ENCODE results near the gene MTERF4.

The MTERF4 gene

DNA sequence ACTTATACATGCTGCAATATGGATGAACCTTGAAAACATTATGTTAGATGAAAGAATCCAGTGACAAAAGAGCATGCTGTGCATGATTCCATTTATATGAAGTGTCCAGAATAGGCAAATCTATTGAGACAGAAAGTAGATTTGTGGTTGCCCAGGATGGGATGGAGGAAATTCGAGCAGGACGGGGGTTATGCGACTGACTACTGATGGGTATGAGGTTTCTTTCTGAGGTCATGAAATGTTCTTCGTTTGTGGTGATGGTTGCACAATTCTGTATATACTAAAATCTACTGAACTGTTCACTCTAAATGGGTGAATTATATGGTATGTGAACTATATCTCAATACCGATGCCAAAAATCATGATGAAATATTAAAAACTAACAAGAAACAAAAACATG, 18.9 kb upstream of the MTERF4 start:
- no peak for DNase-seq (ENCODE audit: low read depth)
- TF ChIP-seq, protein P1, sequence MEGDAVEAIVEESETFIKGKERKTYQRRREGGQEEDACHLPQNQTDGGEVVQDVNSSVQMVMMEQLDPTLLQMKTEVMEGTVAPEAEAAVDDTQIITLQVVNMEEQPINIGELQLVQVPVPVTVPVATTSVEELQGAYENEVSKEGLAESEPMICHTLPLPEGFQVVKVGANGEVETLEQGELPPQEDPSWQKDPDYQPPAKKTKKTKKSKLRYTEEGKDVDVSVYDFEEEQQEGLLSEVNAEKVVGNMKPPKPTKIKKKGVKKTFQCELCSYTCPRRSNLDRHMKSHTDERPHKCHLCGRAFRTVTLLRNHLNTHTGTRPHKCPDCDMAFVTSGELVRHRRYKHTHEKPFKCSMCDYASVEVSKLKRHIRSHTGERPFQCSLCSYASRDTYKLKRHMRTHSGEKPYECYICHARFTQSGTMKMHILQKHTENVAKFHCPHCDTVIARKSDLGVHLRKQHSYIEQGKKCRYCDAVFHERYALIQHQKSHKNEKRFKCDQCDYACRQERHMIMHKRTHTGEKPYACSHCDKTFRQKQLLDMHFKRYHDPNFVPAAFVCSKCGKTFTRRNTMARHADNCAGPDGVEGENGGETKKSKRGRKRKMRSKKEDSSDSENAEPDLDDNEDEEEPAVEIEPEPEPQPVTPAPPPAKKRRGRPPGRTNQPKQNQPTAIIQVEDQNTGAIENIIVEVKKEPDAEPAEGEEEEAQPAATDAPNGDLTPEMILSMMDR (IDR thresholded peaks at IDR 0.05; ENCODE audit: control insufficient read depth, extremely low read depth, insufficient read depth): no peak
- H3K4me3 ChIP-seq (ENCODE audit: low read depth, low read length): no peak overlapping the region

DNA sequence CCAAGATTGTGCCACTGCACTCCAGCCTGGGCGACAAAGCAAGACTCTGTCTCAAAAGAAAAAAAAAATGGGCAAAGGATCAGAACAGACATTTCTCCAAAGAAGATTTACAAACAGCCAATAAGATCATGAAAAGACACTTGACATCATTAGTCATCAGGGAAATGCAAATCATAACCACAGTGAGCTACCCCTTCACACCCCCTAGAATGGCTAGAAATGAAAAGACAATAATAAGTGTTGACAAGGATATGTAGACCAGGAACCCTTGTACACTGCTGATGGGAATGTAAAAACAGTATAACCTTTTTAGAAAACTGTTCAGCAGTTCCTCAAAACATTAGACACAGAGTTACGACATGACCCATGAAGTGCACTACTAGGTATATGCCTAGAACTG, 18.4 kb upstream of the MTERF4 start:
- TF ChIP-seq, protein P1 (IDR thresholded peaks at IDR 0.05; ENCODE audit: control insufficient read depth, extremely low read depth, insufficient read depth): no peak
- DNase-seq (ENCODE audit: low read depth): no peak
- no peak overlapping the region for H3K4me3 ChIP-seq (ENCODE audit: low read depth, low read length)

DNA sequence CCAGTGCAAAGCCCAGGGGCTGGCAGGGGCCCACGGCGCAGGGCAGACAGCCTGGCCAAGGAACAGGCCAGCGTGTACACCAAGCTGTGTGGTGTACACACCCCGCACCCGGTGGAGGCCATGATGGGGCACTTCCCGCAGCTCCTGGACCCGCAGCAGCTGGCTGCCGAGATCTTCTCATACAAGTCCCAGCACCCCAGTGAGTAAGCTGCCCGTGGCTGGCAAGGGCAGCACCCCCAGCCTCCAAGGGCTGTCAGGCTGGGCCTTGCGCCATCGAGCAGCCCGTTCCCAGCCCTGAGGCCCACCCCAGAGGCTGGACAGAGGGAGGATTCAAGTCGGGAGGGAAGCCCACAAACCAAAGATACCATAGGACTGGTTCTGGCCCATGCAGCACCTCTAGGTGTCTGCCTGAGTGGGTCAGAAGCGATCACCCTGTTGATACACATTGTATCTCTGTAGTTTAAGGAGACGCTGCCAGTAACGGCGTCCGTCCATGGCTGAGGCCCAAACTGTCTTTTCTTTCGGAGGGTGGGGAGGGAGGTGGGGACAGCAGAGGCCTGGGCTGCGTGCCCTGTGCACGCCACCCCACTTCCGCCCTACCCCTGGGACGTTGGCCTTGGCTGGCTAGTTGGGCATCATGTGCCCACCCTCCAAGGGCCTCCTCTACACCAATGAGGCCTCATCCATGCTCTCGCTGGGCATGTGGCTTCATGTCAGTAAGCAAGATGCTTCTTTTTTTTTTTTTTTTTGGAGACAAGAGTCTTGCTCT, 16.8 kb upstream of the MTERF4 start:
- TF ChIP-seq, protein P1 (IDR thresholded peaks at IDR 0.05; ENCODE audit: control insufficient read depth, extremely low read depth, insufficient read depth): no peak
- H3K4me3 ChIP-seq (ENCODE audit: low read depth, low read length): no peak overlapping the region
- DNase-seq (ENCODE audit: low read depth): no peak

DNA sequence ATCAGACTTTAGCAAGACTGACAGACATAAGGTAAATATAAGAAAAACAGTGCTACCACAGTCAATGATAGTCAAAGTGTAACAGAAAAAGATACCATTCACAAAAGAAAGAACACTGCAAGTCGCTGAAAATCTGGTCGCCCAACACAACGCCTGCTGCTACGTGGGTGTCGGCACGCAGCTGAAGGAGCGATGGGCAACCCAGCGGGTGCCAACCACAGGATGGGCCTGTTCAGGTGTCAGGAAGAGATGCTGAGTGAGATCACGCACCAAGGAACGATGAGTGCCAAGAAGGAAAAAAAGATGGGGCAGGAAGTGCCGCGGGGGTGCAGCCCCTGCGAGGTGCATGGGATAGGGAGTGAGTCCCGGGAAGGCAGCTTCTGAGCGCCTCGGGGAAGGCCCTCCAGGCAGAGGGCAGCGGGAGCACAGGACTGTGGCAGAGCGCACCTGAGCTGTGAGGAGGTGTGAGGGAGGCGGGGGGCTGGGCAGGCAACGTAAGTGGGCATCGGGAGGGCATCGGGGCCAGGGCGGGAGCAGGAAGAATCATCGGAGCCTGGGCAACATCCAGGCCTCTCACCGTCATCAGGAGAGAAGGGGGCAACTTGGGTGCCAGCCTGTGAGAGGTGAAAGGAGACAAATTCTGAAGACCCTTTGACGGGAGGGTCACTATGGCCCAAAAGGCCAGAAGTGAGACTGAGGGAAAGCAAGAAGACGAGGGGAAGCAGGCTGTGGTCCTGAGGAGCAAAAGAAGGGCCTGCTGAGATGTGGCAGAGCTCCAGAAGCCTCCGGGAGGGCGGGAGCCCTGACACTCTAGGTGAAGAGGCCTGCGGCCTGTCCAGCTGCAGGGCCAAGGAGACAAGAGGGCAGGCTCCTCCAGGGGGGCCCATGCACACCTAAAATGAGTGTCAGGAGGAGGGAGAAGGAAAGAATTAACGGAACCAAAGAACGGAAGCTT, 14.8 kb upstream of the MTERF4 start:
- TF ChIP-seq, protein P1 (IDR thresholded peaks at IDR 0.05; ENCODE audit: control insufficient read depth, extremely low read depth, insufficient read depth): no peak
- DNase-seq (ENCODE audit: low read depth): no peak
- no peak overlapping the region for H3K4me3 ChIP-seq (ENCODE audit: low read depth, low read length)

DNA sequence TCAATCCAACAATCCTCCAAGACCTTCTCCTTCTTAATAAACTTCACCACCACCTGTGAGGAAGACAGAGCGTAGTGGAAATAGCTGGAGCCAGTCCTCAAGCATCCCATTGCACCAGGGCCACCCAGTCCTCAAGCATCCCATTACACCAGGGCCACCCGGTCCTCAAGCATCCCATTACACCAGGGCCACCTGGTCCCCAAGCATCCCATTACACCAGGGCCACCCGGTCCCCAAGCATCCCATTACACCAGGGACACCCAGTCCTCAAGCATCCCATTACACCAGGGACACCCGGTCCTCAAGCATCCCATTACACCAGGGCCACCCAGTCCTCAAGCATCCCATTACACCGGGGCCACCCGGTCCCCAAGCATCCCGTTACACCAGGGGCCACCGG, 13.3 kb upstream of the MTERF4 start:
- no peak overlapping the region for H3K4me3 ChIP-seq (ENCODE audit: low read depth, low read length)
- TF ChIP-seq, protein P1 (IDR thresholded peaks at IDR 0.05; ENCODE audit: control insufficient read depth, extremely low read depth, insufficient read depth): no peak
- DNase-seq (ENCODE audit: low read depth): no peak

DNA sequence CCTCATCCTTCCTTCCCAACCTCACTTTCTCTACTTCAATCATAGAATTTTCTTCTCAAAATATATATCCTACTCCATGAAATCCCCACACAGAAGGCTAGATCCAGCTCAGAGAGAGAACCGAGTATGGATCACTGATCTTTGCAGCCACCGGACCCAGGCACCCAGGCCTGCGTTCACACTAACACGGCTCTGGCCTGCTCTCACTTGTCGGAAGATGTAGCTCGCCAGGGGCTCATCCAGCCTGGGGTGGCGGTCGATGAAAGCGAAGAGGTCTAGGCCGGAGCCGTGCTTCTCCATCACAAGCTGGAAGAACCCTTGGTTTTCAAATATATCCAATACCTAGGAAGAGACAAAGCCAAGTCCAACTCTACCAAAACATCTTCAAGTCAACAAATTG, 12.7 kb upstream of the MTERF4 start:
- TF ChIP-seq, protein P1 (IDR thresholded peaks at IDR 0.05; ENCODE audit: control insufficient read depth, extremely low read depth, insufficient read depth): no peak
- H3K4me3 ChIP-seq (ENCODE audit: low read depth, low read length): no peak overlapping the region
- no peak for DNase-seq (ENCODE audit: low read depth)

Data from LNCaP clone FGC (cell line).